ENCODE results near the gene PTGIR. TPM values are rescaled to one million over a fixed set of nuclear protein-coding genes. Genes with fewer than 3 reads are reported as not detected.

Gene PTGIR
- total RNA-seq, 1 experiment from 2014 or later = 0.24 TPM

DNA sequence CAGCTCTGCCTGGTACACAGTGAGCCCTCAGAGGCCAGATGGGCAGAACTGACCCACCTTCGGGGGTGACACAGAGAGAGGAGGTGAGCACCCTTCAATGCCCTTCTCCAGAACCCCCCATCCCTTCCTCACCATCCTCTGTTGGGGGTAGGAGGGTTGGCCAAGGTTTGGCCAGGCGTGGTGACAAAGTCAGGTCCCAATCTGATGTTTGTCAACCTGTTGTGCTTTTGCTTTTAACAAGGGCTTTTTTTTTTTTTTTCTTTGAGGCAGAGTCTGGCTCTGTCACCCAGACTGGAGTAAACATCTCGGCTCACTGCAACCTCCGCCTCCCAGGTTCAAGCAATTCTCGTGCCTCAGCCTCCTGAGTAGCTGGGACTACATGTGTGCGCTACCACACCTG is 7.3 kb downstream of the PTGIR start:
- DNase-seq (ENCODE audit: low spot score) = no peak
- H3K9me3 Mint-ChIP-seq = no peaks in the 10 kb centered on the region
- TF ChIP-seq NR3C1 (CRISPR knock-in tag; conservative IDR thresholded peaks at IDR 0.05; ENCODE audit: low read depth) (no peak), CBFB (CRISPR knock-in tag; IDR thresholded peaks at IDR 0.05; ENCODE audit: low read depth) (no peak), GRHL2 (CRISPR knock-in tag; IDR thresholded peaks at IDR 0.05; ENCODE audit: insufficient replicate concordance, severe bottlenecking) (no peak), KAT7 (CRISPR knock-in tag; IDR thresholded peaks at IDR 0.05; ENCODE audit: borderline replicate concordance) (no peak), ZNF416 (CRISPR knock-in tag; IDR thresholded peaks at IDR 0.05) (no peak), PRRX2 (CRISPR knock-in tag; IDR thresholded peaks at IDR 0.05) (no peak), ELF4 (CRISPR knock-in tag; IDR thresholded peaks at IDR 0.05; ENCODE audit: low read depth) (no peak), NR2C2 (CRISPR knock-in tag; IDR thresholded peaks at IDR 0.05) (no peak), ZNF423 (CRISPR knock-in tag; IDR thresholded peaks at IDR 0.05) (no peak)
- TF ChIP-seq, protein P1, sequence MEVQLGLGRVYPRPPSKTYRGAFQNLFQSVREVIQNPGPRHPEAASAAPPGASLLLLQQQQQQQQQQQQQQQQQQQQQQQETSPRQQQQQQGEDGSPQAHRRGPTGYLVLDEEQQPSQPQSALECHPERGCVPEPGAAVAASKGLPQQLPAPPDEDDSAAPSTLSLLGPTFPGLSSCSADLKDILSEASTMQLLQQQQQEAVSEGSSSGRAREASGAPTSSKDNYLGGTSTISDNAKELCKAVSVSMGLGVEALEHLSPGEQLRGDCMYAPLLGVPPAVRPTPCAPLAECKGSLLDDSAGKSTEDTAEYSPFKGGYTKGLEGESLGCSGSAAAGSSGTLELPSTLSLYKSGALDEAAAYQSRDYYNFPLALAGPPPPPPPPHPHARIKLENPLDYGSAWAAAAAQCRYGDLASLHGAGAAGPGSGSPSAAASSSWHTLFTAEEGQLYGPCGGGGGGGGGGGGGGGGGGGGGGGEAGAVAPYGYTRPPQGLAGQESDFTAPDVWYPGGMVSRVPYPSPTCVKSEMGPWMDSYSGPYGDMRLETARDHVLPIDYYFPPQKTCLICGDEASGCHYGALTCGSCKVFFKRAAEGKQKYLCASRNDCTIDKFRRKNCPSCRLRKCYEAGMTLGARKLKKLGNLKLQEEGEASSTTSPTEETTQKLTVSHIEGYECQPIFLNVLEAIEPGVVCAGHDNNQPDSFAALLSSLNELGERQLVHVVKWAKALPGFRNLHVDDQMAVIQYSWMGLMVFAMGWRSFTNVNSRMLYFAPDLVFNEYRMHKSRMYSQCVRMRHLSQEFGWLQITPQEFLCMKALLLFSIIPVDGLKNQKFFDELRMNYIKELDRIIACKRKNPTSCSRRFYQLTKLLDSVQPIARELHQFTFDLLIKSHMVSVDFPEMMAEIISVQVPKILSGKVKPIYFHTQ (CRISPR knock-in tag; IDR thresholded peaks at IDR 0.05) = no peak
- TF ChIP-seq, protein P2, sequence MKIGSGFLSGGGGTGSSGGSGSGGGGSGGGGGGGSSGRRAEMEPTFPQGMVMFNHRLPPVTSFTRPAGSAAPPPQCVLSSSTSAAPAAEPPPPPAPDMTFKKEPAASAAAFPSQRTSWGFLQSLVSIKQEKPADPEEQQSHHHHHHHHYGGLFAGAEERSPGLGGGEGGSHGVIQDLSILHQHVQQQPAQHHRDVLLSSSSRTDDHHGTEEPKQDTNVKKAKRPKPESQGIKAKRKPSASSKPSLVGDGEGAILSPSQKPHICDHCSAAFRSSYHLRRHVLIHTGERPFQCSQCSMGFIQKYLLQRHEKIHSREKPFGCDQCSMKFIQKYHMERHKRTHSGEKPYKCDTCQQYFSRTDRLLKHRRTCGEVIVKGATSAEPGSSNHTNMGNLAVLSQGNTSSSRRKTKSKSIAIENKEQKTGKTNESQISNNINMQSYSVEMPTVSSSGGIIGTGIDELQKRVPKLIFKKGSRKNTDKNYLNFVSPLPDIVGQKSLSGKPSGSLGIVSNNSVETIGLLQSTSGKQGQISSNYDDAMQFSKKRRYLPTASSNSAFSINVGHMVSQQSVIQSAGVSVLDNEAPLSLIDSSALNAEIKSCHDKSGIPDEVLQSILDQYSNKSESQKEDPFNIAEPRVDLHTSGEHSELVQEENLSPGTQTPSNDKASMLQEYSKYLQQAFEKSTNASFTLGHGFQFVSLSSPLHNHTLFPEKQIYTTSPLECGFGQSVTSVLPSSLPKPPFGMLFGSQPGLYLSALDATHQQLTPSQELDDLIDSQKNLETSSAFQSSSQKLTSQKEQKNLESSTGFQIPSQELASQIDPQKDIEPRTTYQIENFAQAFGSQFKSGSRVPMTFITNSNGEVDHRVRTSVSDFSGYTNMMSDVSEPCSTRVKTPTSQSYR (CRISPR knock-in tag; IDR thresholded peaks at IDR 0.05) = no peak
- TF ChIP-seq, protein P3, sequence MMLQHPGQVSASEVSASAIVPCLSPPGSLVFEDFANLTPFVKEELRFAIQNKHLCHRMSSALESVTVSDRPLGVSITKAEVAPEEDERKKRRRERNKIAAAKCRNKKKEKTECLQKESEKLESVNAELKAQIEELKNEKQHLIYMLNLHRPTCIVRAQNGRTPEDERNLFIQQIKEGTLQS (CRISPR knock-in tag; conservative IDR thresholded peaks at IDR 0.05) = no peak
- TF ChIP-seq, protein P4, sequence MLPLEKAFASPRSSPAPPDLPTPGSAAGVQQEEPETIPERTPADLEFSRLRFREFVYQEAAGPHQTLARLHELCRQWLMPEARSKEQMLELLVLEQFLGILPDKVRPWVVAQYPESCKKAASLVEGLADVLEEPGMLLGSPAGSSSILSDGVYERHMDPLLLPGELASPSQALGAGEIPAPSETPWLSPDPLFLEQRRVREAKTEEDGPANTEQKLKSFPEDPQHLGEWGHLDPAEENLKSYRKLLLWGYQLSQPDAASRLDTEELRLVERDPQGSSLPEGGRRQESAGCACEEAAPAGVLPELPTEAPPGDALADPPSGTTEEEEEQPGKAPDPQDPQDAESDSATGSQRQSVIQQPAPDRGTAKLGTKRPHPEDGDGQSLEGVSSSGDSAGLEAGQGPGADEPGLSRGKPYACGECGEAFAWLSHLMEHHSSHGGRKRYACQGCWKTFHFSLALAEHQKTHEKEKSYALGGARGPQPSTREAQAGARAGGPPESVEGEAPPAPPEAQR (CRISPR knock-in tag; IDR thresholded peaks at IDR 0.05) = no peak
- TF ChIP-seq, protein P5, sequence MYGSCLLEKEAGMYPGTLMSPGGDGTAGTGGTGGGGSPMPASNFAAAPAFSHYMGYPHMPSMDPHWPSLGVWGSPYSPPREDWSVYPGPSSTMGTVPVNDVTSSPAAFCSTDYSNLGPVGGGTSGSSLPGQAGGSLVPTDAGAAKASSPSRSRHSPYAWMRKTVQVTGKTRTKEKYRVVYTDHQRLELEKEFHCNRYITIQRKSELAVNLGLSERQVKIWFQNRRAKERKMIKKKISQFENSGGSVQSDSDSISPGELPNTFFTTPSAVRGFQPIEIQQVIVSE (CRISPR knock-in tag; IDR thresholded peaks at IDR 0.05; ENCODE audit: borderline replicate concordance) = no peak
- TF ChIP-seq, protein P6, sequence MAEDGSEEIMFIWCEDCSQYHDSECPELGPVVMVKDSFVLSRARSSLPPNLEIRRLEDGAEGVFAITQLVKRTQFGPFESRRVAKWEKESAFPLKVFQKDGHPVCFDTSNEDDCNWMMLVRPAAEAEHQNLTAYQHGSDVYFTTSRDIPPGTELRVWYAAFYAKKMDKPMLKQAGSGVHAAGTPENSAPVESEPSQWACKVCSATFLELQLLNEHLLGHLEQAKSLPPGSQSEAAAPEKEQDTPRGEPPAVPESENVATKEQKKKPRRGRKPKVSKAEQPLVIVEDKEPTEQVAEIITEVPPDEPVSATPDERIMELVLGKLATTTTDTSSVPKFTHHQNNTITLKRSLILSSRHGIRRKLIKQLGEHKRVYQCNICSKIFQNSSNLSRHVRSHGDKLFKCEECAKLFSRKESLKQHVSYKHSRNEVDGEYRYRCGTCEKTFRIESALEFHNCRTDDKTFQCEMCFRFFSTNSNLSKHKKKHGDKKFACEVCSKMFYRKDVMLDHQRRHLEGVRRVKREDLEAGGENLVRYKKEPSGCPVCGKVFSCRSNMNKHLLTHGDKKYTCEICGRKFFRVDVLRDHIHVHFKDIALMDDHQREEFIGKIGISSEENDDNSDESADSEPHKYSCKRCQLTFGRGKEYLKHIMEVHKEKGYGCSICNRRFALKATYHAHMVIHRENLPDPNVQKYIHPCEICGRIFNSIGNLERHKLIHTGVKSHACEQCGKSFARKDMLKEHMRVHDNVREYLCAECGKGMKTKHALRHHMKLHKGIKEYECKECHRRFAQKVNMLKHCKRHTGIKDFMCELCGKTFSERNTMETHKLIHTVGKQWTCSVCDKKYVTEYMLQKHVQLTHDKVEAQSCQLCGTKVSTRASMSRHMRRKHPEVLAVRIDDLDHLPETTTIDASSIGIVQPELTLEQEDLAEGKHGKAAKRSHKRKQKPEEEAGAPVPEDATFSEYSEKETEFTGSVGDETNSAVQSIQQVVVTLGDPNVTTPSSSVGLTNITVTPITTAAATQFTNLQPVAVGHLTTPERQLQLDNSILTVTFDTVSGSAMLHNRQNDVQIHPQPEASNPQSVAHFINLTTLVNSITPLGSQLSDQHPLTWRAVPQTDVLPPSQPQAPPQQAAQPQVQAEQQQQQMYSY (CRISPR knock-in tag; IDR thresholded peaks at IDR 0.05) = no peak
- TF ChIP-seq, protein P7, sequence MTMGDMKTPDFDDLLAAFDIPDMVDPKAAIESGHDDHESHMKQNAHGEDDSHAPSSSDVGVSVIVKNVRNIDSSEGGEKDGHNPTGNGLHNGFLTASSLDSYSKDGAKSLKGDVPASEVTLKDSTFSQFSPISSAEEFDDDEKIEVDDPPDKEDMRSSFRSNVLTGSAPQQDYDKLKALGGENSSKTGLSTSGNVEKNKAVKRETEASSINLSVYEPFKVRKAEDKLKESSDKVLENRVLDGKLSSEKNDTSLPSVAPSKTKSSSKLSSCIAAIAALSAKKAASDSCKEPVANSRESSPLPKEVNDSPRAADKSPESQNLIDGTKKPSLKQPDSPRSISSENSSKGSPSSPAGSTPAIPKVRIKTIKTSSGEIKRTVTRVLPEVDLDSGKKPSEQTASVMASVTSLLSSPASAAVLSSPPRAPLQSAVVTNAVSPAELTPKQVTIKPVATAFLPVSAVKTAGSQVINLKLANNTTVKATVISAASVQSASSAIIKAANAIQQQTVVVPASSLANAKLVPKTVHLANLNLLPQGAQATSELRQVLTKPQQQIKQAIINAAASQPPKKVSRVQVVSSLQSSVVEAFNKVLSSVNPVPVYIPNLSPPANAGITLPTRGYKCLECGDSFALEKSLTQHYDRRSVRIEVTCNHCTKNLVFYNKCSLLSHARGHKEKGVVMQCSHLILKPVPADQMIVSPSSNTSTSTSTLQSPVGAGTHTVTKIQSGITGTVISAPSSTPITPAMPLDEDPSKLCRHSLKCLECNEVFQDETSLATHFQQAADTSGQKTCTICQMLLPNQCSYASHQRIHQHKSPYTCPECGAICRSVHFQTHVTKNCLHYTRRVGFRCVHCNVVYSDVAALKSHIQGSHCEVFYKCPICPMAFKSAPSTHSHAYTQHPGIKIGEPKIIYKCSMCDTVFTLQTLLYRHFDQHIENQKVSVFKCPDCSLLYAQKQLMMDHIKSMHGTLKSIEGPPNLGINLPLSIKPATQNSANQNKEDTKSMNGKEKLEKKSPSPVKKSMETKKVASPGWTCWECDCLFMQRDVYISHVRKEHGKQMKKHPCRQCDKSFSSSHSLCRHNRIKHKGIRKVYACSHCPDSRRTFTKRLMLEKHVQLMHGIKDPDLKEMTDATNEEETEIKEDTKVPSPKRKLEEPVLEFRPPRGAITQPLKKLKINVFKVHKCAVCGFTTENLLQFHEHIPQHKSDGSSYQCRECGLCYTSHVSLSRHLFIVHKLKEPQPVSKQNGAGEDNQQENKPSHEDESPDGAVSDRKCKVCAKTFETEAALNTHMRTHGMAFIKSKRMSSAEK (CRISPR knock-in tag; IDR thresholded peaks at IDR 0.05; ENCODE audit: borderline replicate concordance) = no peak
- TF ChIP-seq, protein P8, sequence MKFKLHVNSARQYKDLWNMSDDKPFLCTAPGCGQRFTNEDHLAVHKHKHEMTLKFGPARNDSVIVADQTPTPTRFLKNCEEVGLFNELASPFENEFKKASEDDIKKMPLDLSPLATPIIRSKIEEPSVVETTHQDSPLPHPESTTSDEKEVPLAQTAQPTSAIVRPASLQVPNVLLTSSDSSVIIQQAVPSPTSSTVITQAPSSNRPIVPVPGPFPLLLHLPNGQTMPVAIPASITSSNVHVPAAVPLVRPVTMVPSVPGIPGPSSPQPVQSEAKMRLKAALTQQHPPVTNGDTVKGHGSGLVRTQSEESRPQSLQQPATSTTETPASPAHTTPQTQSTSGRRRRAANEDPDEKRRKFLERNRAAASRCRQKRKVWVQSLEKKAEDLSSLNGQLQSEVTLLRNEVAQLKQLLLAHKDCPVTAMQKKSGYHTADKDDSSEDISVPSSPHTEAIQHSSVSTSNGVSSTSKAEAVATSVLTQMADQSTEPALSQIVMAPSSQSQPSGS (CRISPR knock-in tag; IDR thresholded peaks at IDR 0.05; ENCODE audit: borderline replicate concordance, low read depth) = no peak

More for the DNA sequence above, 7.3 kb downstream of the PTGIR start:
- Mint-ChIP-seq H3K4me3 (no peak overlapping the region), H3K36me3 (no peaks in the 10 kb centered on the region), H3K27ac (no peak overlapping the region), H3K4me1 (peaks cover 14% of the 10 kb centered on the region), H3K27me3 (ENCODE audit: low read depth) (peaks cover 3% of the 10 kb centered on the region; the same call in 1 of the 2 replicates)
- POLR2A ChIA-PET = interaction anchor here (0.6 to 1.5 kb wide), 4 partner anchors 16 to 45 kb away, joined by 3 to 6 read pairs (median 4); partner anchors contain the start of gene DACT3
- CTCF ChIA-PET = interaction anchor here (0.6 to 13.2 kb wide), 43 partner anchors 8 to 752 kb away, joined by 3 to 484 read pairs (median 4); partner anchors contain the start of genes CALM3, DACT3, GNG8 and PRKD2
- no peak for ATAC-seq
